Measurements from ENCODE around the gene BTD.
A peak's percentile ranks its signal among the peaks of the same experiment; 100 is the strongest.

The BTD gene

GRCh38 chr3:15635121-15635661 lies 33.6 kb downstream of the BTD start:
- no peak for DNase-seq (ENCODE audit: low read depth in 2 of 3, low spot score in 2 of 3)

GRCh38 chr3:15636028-15636709 lies 34.6 kb downstream of the BTD start:
- no peak for DNase-seq (ENCODE audit: low read depth in 2 of 3, low spot score in 2 of 3)

- DNase-seq (ENCODE audit: low read depth in 2 of 3, low spot score in 2 of 3): no peak
These were observed 35.8 kb downstream of the BTD start for GRCh38 chr3:15637131-15637951.

DNA sequence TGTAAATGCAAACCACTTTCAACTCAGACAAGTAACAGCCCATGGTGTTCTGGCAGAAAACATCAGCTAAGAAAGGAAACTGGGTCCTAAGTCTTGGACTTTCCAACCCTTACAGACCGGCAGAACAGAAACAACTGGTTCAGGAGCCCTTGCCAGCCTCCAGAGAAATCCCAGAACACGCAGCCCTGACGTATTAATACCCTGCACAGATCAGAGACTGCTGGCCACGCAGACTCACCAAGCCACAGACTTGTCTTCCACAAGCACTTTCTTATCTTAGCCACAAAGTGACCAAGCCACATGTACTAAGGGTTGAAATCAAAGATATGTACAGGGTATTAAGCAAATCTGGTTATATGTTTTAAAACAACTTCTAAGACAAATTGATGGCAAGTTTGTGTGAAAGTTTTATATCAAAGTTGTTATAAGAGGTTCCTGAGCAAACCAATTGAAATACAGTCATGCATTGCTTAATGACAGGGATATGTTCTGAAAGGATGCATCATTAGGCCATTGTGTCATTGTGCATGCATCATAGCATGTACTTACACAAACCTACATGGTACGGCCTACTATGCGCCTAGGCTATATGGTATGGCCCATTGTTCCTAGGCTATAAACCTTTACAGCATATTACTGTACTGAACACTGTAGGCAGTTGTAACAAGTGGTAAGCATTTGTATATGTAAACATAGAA lies 36.8 kb downstream of the BTD start:
- DNase-seq (ENCODE audit: low read depth in 2 of 3, low spot score in 2 of 3): no peak

DNA sequence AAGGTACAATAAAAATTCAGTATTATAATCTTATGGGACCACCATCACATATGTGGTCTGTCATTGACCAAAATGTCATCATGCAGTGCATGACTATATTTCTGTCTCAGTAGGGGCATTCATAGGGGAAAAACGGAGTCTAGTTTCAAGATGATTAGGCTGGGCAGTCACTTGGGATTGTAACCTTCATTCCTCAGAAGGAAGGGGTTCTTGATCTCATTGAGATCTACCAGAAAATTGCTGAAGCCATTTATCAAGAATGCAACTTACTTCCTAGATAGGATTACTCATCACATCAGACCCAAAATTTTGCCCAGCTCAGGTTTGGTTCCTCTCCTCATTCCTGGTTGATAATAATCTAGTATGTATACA lies 37.3 kb downstream of the BTD start:
- no peak for DNase-seq (ENCODE audit: low read depth in 2 of 3, low spot score in 2 of 3)

DNA sequence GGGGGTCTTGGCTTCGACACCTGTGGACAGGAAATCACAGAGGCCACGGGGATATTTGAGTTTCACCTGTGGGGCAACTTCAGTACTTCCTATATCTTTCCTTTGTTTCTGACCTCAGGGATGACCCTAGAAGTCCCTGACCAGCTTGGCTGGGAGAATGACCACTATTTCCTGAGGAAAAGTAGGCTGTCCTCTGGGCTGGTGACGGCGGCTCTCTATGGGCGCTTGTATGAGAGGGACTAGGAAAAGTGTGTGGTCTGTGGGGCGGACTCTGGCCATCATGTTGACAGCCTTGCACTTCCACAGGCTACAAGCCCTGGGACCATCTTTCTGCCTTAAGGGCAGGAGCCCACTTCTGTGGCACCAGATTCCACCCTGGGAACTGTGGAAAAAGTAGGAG lies 43.7 kb downstream of the BTD start:
- DNase-seq (ENCODE audit: low read depth in 2 of 3, low spot score in 2 of 3): no peak

- no peak for DNase-seq (ENCODE audit: low read depth in 2 of 3, low spot score in 2 of 3)
These were observed 44.4 kb downstream of the BTD start for GRCh38 chr3:15645740-15646501.

DNA sequence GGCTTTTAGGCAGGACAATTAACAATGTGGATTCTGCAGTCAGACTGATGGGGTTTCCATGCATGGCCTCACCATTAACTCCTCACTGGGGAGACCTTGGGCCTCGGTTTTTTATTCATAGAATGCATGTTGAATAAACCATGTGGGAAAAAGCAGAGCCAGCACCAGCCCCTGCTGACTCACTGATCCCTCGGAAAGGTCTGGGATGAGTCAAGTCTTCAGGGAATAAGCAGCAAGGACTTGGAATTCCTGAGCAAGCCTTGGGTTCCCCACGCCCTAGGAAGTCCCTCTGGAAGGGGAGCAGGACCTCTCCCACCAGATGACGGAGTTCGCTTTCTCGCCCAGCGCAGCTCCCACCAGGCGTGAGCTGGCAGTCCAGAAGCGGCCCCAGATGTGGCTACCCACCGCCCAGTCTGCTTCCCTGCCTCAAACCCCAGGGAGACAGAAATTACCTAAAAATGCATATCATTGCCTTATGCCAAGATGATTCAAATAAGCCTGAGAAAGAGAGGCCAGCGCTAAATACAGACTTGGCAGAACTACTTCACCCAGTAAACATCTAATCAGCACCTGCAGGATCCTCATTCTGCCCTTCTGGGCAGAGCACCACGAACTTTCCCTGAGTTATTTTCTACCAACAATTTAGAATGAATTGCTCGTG lies 45.4 kb downstream of the BTD start:
- DNase-seq (ENCODE audit: low read depth in 2 of 3, low spot score in 2 of 3): no peak

DNA sequence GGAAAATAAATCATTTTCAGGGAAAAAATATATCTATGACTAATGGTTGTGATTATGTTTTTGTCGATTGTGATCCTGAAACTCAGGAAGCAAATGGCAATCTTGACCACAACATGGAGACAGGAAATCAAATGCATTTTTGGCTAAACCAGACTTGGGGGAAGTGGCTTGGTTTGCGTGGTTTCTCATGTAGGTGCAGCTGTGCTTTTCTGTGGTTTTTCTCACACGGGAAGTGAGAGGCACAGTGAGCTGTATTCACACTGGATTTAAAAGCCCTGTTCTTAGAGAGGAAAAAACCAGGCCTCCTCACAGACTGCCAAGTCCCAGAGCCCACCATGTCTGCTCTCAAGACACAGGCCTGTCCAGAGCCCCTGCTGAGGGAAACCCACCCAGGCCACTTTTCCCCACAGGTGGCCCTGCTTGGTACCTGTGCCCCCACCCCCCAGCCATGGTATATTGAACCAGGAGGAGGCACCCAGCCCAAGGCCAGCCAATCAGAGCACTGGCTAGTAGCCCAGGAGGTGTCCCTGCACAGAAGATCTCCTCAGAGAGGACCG lies 46.1 kb downstream of the BTD start:
- peak in 1 of 3 experiments; percentile 16 for DNase-seq (ENCODE audit: low read depth in 2 of 3, low spot score in 2 of 3)

DNA sequence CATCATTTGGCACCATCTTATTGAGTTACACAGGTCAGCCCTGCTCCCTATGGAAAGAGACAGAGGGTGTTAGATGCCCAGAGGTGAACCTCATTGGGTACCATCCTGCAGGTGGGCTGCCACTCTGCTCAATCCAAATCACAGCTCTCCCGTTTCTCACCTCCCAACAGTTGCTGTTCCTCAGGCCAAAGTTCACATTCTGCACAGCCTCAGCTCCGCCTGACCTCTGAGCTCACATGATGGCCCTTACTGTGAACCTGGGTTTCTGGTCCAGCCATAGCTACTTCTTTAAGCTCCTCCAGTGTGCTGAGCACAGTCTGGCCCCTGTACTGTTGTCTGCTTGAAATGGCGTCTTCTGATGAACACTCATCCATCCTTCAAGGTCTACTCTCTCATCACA lies 47.8 kb downstream of the BTD start:
- no peak for DNase-seq (ENCODE audit: low read depth in 2 of 3, low spot score in 2 of 3)

GRCh38 chr3:15649858-15650257 lies 48.3 kb downstream of the BTD start:
- no peak for DNase-seq (ENCODE audit: low read depth in 2 of 3, low spot score in 2 of 3)

- DNase-seq (ENCODE audit: low read depth in 2 of 3, low spot score in 2 of 3): no peak
These were observed 49.9 kb downstream of the BTD start for GRCh38 chr3:15651396-15651795.

GRCh38 chr3:15653321-15653720 lies 51.8 kb downstream of the BTD start:
- DNase-seq (ENCODE audit: low read depth in 2 of 3, low spot score in 2 of 3): no peak

- DNase-seq (ENCODE audit: low read depth in 2 of 3, low spot score in 2 of 3): no peak
These were observed 52.6 kb downstream of the BTD start for GRCh38 chr3:15654127-15654526.

- DNase-seq (ENCODE audit: low read depth in 2 of 3, low spot score in 2 of 3): no peak
These were observed 53.3 kb downstream of the BTD start for GRCh38 chr3:15654891-15655290.

DNA sequence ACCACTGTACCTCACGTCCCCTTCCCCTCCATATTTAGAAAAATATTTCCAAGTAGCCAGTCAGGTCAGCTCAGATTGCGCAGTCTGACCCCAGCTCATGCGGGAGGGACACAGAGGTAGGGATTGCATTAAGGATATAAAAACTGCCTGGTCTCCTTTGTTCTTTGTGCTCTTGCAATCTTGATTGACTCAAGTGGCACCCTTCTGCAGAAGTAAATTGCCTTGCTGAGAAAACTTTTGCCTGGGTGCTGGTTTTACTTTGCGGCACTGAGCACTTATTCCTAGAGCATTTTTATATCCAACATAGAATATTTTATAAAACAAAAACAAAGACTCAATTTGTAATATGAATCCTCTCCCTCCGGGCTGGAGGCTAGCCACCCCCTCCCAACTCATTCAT lies 54.8 kb downstream of the BTD start:
- no peak for DNase-seq (ENCODE audit: low read depth in 2 of 3, low spot score in 2 of 3)

- no peak for DNase-seq (ENCODE audit: low read depth in 2 of 3, low spot score in 2 of 3)
These were observed 55.5 kb downstream of the BTD start for GRCh38 chr3:15657016-15657415.

DNA sequence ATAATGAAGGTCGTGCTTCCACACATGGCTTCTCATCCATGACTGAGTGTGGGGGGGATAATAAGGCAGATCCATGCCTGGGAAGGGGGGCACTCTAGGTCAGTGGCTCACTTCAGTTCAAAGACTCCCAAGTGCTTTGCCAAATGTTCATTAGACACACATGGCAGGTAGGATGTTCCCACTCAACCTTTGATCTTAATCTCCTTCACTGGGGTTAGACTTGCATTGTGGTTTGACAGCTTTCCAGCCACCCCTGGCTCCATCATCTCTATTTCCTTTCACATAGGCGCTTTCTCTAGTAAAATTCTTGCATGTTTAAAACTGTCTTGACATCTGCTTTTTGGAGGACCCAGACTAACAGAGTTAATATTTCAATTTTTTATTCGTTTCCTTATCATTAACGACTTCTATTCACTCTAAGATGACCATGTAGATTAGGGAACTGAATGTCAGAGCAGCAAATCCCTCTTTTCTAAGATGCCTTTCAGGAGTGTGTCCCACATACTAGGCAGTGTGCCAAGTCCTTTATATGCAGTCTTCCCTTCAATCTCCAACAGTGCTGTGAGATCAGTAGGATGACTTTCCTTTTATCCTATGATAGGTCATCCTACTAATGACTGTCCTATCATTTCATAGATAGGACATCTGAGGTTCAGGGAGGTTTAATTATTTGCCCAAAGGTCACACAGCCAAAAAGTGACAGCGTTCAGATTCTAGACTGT lies 57.9 kb downstream of the BTD start:
- DNase-seq (ENCODE audit: low read depth in 2 of 3, low spot score in 2 of 3): no peak

DNA sequence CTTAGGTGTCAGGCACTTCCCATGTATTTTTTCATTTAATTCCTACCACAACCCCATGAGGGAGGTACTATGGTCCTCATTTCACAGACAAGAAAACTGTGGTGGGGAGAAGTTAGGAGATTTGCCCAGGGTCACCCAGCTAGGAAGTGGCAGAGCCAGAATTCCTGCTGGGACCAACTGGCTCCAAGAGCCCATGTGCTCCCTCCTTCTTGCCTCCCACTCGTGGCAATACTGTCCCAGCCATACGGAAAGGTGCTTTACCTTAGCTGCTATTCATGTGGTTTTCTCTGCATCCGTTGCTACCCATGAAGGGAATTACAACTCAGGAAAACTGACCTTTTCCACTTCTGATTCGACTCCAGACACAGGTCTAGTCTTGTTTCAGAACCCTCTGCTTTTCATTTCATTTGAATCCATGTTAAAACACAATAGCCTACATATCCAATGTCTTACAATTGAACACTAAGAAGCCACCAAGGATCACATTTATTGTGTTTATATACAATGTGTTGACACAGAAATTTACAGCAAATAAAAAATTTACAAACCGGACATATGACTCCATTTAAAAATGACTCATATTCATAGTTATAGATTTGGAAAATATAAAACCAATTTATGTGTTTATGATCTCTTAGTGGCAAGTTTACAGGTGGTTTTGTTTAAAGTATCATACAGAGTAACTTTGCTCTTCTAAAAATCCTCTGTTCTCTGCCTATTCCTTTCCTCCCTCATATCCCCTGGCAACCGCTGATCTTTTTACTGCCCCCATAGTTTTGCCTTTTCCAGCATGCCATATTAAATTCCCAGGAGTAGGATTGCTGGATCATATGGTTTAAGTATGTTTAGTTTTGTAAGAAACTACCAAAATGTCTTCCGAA lies 58.8 kb downstream of the BTD start:
- DNase-seq (ENCODE audit: low read depth in 2 of 3, low spot score in 2 of 3): no peak
